K562 (cell line): ENCODE results near the gene DPP8. TPM values are rescaled to one million over a fixed set of nuclear protein-coding genes. Genes with fewer than 3 reads are reported as not detected.

Experiments
- ADNP ChIP-seq: fragments of 200-800 bp; sonication (Bioruptor generic); IDR thresholded peaks from 2 replicates; pipeline ENCODE4 v1.6.1; 2016; ENCODE audit warnings: missing genetic modification characterization, missing compliant biosample characterization
- BMI1 ChIP-seq: fragments of 150-350 bp; IDR thresholded peaks from 2 replicates; pipeline ENCODE4 v1.6.1; 2014; ENCODE audit warnings: low read length
- ELF1 ChIP-seq: fragments of 200-800 bp; sonication (Bioruptor generic); IDR thresholded peaks from 2 replicates; pipeline ENCODE4 v1.6.1; 2016; ENCODE audit warnings: missing genetic modification characterization, missing compliant biosample characterization
- LEF1 ChIP-seq: fragments of 450-650 bp; IDR thresholded peaks from 2 replicates; pipeline ENCODE4 v1.6.1; 2016; ENCODE audit warnings: mild to moderate bottlenecking
- MTF1 ChIP-seq: fragments of 250-450 bp; sonication (Bioruptor Pico); IDR thresholded peaks from 2 replicates; pipeline ENCODE4 v1.9.0; 2021; ENCODE audit warnings: moderate library complexity, mild to moderate bottlenecking, inconsistent platforms, borderline replicate concordance
- RBFOX2 ChIP-seq: fragments of 200-400 bp; formaldehyde crosslinking; IDR thresholded peaks from 2 replicates; pipeline ENCODE4 v1.6.1; 2017; ENCODE audit warnings: low read depth, mild to moderate bottlenecking, low read length, moderate library complexity
- RBM34 ChIP-seq: fragments of 200-400 bp; formaldehyde crosslinking; IDR thresholded peaks from 2 replicates; pipeline ENCODE4 v1.6.1; 2018; ENCODE audit warnings: low read length, borderline replicate concordance; ENCODE audit not compliant: insufficient read depth
- TSC22D4 ChIP-seq: fragments of 450-650 bp; IDR thresholded peaks from 2 replicates; pipeline ENCODE4 v1.6.1; 2016; ENCODE audit warnings: missing genetic modification characterization, missing biosample characterization, control low read depth
- XRCC5 ChIP-seq: fragments of 200-400 bp; formaldehyde crosslinking; IDR thresholded peaks from 2 replicates; pipeline ENCODE4 v1.6.1; 2017; ENCODE audit warnings: low read depth, mild to moderate bottlenecking, low read length
- ZNF12 ChIP-seq: sonication (generic); formaldehyde crosslinking; IDR thresholded peaks from 2 replicates; pipeline ENCODE4 v1.4.0; 2020; ENCODE audit warnings: mild to moderate bottlenecking, missing genetic modification reagents
- ZNF431 ChIP-seq: sonication (generic); formaldehyde crosslinking; IDR thresholded peaks from 2 replicates; pipeline ENCODE4 v1.8.0; 2022; ENCODE audit warnings: mild to moderate bottlenecking, missing genetic modification reagents
- polyA plus RNA-seq, 8 experiments: library from polyadenylated mRNA; depleted of rRNA in 4 of 8; stranded (reverse) in 5 of 8; unstranded in 3 of 8; fragments of >200 nt; fragmentation: Nextera tagmentation in 2 of 8; fragmentation: Illumina TruSeq in 1 of 8; extraction: Ambion mirVana in 2 of 8; extraction: Trizol in 1 of 8; gene quantifications; 2 replicates each; pipeline versions ENCODE4 v1.2.1 to v1.2.3, GENCODE V29; 2011 to 2014; ENCODE audit warnings: inconsistent platforms in 1 of 8, missing spikeins in 1 of 8
- total RNA-seq, 7 experiments: library from RNA; depleted of rRNA in 6 of 7; stranded (reverse); fragments of >200 nt in 6 of 7; fragmentation: Illumina TruSeq in 2 of 7; extraction: Trizol in 2 of 7; gene quantifications; 2 replicates each; pipeline versions ENCODE4 v1.2.1 to v1.2.3, GENCODE V29; 2011 to 2021; ENCODE audit warnings: low replicate concordance in 1 of 7
- TF ChIP-seq, protein P1 (sequence below), 2 experiments: fragments of 450-650 bp; formaldehyde crosslinking in 1 of 2; IDR thresholded peaks; 2 replicates each; pipeline versions ENCODE4 v1.4.0 to v1.6.1; 2014 to 2020; ENCODE audit warnings: mild to moderate bottlenecking in 2 of 2, borderline replicate concordance in 1 of 2, low read depth in 1 of 2
- TF ChIP-seq, protein P2 (sequence below): fragments of 450-650 bp; conservative IDR thresholded peaks from 2 replicates; pipeline ENCODE4 v1.6.1; 2016; ENCODE audit warnings: missing genetic modification characterization, low read depth, mild to moderate bottlenecking, missing compliant biosample characterization, moderate library complexity
- TF ChIP-seq, protein P3 (sequence below): fragments of 250-450 bp; sonication (Bioruptor Pico); IDR thresholded peaks from 2 replicates; pipeline ENCODE4 v1.8.0; 2022; ENCODE audit warnings: inconsistent platforms, mild to moderate bottlenecking, moderate library complexity, borderline replicate concordance

DPP8 gene
- total and polyA plus RNA-seq, 9 of the 15 experiments (the other 6 are each of a cell fraction or from before 2014, with no cell fraction given): 5.5 to 36.7 (median 20.7) TPM

DNA sequence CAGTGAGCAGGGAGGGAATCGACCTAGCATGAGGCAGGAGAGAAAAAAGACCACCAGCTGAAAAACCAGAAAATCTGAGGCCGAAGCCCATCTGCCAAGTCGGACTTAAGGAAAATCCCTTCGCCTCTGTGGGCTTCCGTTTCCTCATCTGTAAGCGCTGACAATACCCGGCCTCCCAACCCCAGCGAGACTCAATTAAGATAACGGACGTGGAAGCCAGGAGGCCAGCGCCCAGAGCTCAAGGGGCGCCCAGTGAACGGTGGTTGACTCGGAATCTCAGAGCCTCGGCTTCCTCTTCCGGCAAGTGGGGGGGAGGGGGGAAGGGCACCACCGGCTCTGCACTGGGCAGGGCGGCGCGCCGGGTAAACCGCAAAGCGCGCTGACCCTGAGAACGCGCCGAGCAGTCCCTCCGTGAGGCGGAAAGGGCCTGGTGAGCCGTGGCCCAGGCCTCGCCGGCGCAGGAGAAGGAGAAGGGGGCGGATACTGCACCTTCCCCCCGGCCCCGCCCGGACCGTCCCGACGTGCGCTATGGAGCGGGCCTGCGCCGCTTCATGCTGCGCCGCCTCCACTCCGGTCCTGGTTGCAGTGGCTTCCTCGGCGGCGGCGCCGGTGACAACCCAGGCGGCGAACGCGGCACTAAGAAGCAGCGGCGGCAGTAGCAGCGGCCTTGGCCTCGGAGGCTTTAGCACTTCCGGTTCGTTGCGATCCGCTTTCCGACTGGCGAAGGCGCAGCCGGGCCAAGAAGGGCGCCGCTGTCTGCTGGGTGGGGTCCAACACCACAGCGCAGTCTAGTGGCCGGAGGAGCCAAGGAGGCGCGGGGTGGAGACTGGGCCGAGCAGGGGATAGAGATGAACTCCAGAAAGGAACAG is at the start of gene DPP8 (continued):
- TF ChIP-seq ADNP: no peak
- peak; percentile 95 for TF ChIP-seq ELF1
- TF ChIP-seq LEF1: no peak; the same call in 1 of the 2 replicates
- no peak for TF ChIP-seq TSC22D4 (tag)
- no peak for TF ChIP-seq BMI1
- no peak for TF ChIP-seq RBM34
- 0 out of 2 replicates have a peak, but pooled peaks have one; percentile 84 for TF ChIP-seq ZNF12
- TF ChIP-seq MTF1: no peak
- peak; percentile 99 for TF ChIP-seq RBFOX2
- TF ChIP-seq, protein P1, sequence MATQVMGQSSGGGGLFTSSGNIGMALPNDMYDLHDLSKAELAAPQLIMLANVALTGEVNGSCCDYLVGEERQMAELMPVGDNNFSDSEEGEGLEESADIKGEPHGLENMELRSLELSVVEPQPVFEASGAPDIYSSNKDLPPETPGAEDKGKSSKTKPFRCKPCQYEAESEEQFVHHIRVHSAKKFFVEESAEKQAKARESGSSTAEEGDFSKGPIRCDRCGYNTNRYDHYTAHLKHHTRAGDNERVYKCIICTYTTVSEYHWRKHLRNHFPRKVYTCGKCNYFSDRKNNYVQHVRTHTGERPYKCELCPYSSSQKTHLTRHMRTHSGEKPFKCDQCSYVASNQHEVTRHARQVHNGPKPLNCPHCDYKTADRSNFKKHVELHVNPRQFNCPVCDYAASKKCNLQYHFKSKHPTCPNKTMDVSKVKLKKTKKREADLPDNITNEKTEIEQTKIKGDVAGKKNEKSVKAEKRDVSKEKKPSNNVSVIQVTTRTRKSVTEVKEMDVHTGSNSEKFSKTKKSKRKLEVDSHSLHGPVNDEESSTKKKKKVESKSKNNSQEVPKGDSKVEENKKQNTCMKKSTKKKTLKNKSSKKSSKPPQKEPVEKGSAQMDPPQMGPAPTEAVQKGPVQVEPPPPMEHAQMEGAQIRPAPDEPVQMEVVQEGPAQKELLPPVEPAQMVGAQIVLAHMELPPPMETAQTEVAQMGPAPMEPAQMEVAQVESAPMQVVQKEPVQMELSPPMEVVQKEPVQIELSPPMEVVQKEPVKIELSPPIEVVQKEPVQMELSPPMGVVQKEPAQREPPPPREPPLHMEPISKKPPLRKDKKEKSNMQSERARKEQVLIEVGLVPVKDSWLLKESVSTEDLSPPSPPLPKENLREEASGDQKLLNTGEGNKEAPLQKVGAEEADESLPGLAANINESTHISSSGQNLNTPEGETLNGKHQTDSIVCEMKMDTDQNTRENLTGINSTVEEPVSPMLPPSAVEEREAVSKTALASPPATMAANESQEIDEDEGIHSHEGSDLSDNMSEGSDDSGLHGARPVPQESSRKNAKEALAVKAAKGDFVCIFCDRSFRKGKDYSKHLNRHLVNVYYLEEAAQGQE (IDR thresholded peaks at IDR 0.05; ENCODE audit: borderline replicate concordance): peak; percentile 50
- TF ChIP-seq, protein P1 (CRISPR knock-in tag; IDR thresholded peaks at IDR 0.05; ENCODE audit: low read depth): peak; percentile 79
- TF ChIP-seq, protein P2, sequence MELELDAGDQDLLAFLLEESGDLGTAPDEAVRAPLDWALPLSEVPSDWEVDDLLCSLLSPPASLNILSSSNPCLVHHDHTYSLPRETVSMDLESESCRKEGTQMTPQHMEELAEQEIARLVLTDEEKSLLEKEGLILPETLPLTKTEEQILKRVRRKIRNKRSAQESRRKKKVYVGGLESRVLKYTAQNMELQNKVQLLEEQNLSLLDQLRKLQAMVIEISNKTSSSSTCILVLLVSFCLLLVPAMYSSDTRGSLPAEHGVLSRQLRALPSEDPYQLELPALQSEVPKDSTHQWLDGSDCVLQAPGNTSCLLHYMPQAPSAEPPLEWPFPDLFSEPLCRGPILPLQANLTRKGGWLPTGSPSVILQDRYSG (tag): no peak
- TF ChIP-seq, protein P3, sequence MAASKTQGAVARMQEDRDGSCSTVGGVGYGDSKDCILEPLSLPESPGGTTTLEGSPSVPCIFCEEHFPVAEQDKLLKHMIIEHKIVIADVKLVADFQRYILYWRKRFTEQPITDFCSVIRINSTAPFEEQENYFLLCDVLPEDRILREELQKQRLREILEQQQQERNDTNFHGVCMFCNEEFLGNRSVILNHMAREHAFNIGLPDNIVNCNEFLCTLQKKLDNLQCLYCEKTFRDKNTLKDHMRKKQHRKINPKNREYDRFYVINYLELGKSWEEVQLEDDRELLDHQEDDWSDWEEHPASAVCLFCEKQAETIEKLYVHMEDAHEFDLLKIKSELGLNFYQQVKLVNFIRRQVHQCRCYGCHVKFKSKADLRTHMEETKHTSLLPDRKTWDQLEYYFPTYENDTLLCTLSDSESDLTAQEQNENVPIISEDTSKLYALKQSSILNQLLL (CRISPR knock-in tag): no peak
- peak; percentile 95 for TF ChIP-seq XRCC5
- TF ChIP-seq ZNF431 (CRISPR knock-in tag): peak; percentile 72
